Hematopoietic multipotent progenitor cell treated with erythropoietin and hydrocortisone succinate and interleukin-3 and kit ligand, for 8 days (in vitro differentiated cells): ENCODE measurements around the gene GAN.

Experiments
- DNase-seq: peaks from one replicate; pipeline ENCODE4 v3.0.0-alpha.2; 2015

The GAN gene

GRCh38 chr16:81314603-81315270 lies at the start of gene GAN:
TSS of gene GAN (plus strand) at chr16:81314962. CDS start at chr16:81315114, 152 bp downstream.
- DNase-seq: peak; percentile 95

- no peak for DNase-seq
These were observed 49.7 kb upstream of the GAN start for GRCh38 chr16:81265052-81265451.

GRCh38 chr16:81265658-81266451 lies 48.9 kb upstream of the GAN start:
- DNase-seq: no peak

GRCh38 chr16:81266680-81267095 lies 48.1 kb upstream of the GAN start:
- DNase-seq: no peak

- no peak for DNase-seq
These were observed 46.3 kb upstream of the GAN start for GRCh38 chr16:81268509-81268908.

- no peak for DNase-seq
These were observed 41.4 kb upstream of the GAN start for GRCh38 chr16:81273223-81273950.

GRCh38 chr16:81275064-81275532 lies 39.7 kb upstream of the GAN start:
- no peak for DNase-seq

GRCh38 chr16:81275795-81276194 lies 39.0 kb upstream of the GAN start:
- no peak for DNase-seq

GRCh38 chr16:81276323-81276722 lies 38.4 kb upstream of the GAN start:
- no peak for DNase-seq

- no peak for DNase-seq
These were observed 37.2 kb upstream of the GAN start for GRCh38 chr16:81277541-81278080.

- no peak for DNase-seq
These were observed 36.2 kb upstream of the GAN start for GRCh38 chr16:81278526-81278925.

- no peak for DNase-seq
These were observed 35.4 kb upstream of the GAN start for GRCh38 chr16:81279392-81279791.

GRCh38 chr16:81280393-81280792 lies 34.4 kb upstream of the GAN start:
- DNase-seq: no peak

- DNase-seq: no peak
These were observed 31.7 kb upstream of the GAN start for GRCh38 chr16:81283044-81283443.

GRCh38 chr16:81284995-81285600 lies 29.7 kb upstream of the GAN start:
- DNase-seq: no peak

- DNase-seq: no peak
These were observed 28.6 kb upstream of the GAN start for GRCh38 chr16:81286190-81286589.

- DNase-seq: no peak
These were observed 23.6 kb upstream of the GAN start for GRCh38 chr16:81291117-81291516.

- no peak for DNase-seq
These were observed 21.8 kb upstream of the GAN start for GRCh38 chr16:81292936-81293335.

GRCh38 chr16:81293909-81294802 lies 20.6 kb upstream of the GAN start:
- no peak for DNase-seq

GRCh38 chr16:81296631-81297030 lies 18.1 kb upstream of the GAN start:
- DNase-seq: no peak

GRCh38 chr16:81307770-81308169 lies 7.0 kb upstream of the GAN start:
- DNase-seq: no peak
